Measurements from ENCODE around the gene SSUH2. TPM values are rescaled to one million over a fixed set of nuclear protein-coding genes. Genes with fewer than 3 reads are reported as not detected.

The SSUH2 gene
- polyA plus RNA-seq, 3 donors: 0.10 to 1.9 (median 0.61) TPM

GRCh38 chr3:8574670-8575322 is 69.8 kb downstream of the SSUH2 start:
- no peak overlapping the region for H3K27ac ChIP-seq (ENCODE audit: low read depth, low read length)
- 72 to 86% (median 76%) methylated on average over 5 of the region's 5 CpGs for WGBS, 3 donors

- 73 to 81% (median 78%) methylated on average over 2 of the region's 2 CpGs for WGBS, 3 donors
- H3K27ac ChIP-seq (ENCODE audit: low read depth, low read length): no peak overlapping the region
These were observed 70.4 kb downstream of the SSUH2 start for GRCh38 chr3:8574040-8574669.

GRCh38 chr3:8573342-8573926 is 71.2 kb downstream of the SSUH2 start:
- no peak overlapping the region for H3K27ac ChIP-seq (ENCODE audit: low read depth, low read length)
- WGBS, 3 donors: 53 to 78% (median 62%) methylated on average over 4 of the region's 4 CpGs

- 51 to 73% (median 66%) methylated on average over 2 to 3 of the region's 3 CpGs for WGBS, 3 donors
- H3K27ac ChIP-seq (ENCODE audit: low read depth, low read length): no peak overlapping the region
These were observed 73.3 kb downstream of the SSUH2 start for GRCh38 chr3:8571256-8571655.

Other genes with a start within 250 kb of the SSUH2 start
- 100 to 1,000 TPM in 1 of 3 donors, 10 to 100 TPM in 2; 28.7 to 217 (median 79.1) TPM for gene LMCD1, start 143.0 kb downstream of the SSUH2 start, polyA plus RNA-seq
- gene CAV3, start 89.0 kb upstream of the SSUH2 start, polyA plus RNA-seq: 1 to 10 TPM in 1 of 3 donors, under 1 TPM in 2; 0.06 to 1.0 (median 0.13) TPM
- under 1 TPM in 2 of 3 donors, not detected in 1; 0.03 to 0.09 TPM for gene OXTR, start 124.8 kb upstream of the SSUH2 start, polyA plus RNA-seq

All from adipose tissue (tissue), 3 donors.